GM18508 (cell line): ENCODE measurements around the gene MKNK1.

ENCODE experiments used
- ATAC-seq: cut with Tn5 transposase; IDR thresholded peaks from one replicate; pipeline ENCODE4 v1.9.1; 2021; ENCODE audit warnings: moderate number of reproducible peaks; ENCODE audit not compliant: insufficient read depth, unreplicated experiment

The MKNK1 gene

DNA sequence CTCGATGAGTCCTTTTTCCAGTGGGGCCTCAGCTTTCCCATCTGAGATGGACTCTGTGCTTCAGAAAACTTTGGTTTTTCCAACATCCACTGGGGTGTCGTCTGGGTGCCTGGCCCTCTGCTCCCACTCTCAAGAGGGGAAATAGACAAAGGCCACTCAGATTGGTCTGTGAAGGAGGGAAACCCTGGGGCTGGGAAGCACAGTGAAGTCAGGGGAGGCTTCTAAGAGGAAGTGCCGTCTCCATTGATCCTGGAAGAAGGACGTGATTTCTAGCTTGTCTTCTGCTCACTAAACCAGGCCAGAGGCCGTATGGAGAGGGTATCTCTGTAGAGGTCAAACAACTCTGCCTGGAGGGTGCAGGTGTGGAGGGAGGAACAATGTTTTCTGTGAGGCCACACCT, 57.9 kb downstream of the MKNK1 start:
- no peak for ATAC-seq

DNA sequence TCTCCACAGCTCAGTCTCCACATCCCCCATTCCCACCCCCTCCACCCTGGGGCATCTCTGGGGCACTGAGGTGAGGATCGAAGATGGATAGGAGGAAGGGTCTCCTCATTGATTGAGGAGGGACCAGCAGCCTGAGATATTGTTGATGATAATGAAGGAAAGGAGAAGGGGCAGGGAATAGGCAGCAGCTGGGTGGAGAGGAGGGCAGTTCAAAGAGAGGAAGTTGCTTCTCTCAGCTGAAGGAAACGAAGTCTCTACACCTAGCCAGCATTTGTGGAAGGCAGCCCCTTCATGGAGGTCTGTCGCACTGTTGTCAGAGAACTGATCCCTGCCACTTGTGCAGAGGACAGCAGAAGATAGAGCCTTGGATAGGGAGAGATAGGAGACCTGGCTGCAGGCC, 58.3 kb downstream of the MKNK1 start:
- no peak for ATAC-seq

GRCh38 chr1:46544561-46545240, 59.4 kb downstream of the MKNK1 start:
- ATAC-seq: no peak

GRCh38 chr1:46543761-46544560, 60.1 kb downstream of the MKNK1 start:
- ATAC-seq: no peak

- no peak for ATAC-seq
These were observed 60.7 kb downstream of the MKNK1 start for GRCh38 chr1:46543382-46543760.

- no peak for ATAC-seq
These were observed 64.1 kb downstream of the MKNK1 start for GRCh38 chr1:46539972-46540371.

GRCh38 chr1:46538147-46538546, 65.9 kb downstream of the MKNK1 start:
- no peak for ATAC-seq

- no peak for ATAC-seq
These were observed 66.4 kb downstream of the MKNK1 start for GRCh38 chr1:46537651-46538050.

DNA sequence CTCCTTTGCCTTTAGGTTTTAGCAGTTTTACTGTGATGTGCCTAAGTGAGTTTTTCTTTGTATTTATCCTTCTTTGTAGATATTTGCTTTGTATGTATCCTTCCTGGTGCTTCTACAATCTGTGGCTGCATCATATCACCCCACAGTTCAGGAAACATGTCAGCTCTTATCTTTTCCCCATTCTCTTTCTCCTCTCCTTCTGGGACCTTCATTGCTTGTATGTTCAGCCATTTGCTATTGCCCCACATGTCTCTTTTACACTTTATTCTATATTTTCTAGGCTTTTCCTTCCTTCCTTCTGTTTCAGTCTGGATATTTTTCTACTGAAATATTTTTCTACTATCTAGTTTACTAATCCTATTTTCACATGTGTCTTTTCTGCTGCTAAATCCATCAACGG, 67.5 kb downstream of the MKNK1 start:
- no peak for ATAC-seq

GRCh38 chr1:46535063-46535462, 69.0 kb downstream of the MKNK1 start:
- ATAC-seq: no peak

- ATAC-seq: no peak
These were observed 70.7 kb downstream of the MKNK1 start for GRCh38 chr1:46533179-46533864.

GRCh38 chr1:46532498-46533178, 71.4 kb downstream of the MKNK1 start:
- no peak for ATAC-seq

- no peak for ATAC-seq
These were observed 72.0 kb downstream of the MKNK1 start for GRCh38 chr1:46532095-46532494.

GRCh38 chr1:46530791-46531409, 73.2 kb downstream of the MKNK1 start:
- ATAC-seq: no peak

DNA sequence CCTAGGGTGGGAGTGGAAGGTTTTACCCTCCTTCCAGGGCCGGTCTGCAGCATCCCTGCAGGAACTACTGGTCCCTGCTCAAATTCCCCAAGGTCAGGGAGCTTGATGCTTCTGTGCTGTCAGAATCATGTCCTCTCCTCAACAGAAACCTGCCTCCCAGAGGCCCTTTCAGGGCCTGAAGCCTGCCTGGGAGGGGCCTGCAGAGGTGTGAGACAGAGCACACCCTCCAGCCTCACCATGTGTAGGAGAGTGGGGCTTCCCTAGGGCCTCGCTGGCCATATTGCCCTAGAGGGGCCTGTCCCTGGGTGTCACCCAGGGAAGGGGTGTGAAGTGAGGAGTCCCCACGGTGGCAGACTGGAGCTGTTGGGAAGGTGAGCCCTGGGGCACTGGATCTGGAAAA, 73.8 kb downstream of the MKNK1 start:
- no peak for ATAC-seq

- no peak for ATAC-seq
These were observed 74.9 kb downstream of the MKNK1 start for GRCh38 chr1:46529031-46529630.

DNA sequence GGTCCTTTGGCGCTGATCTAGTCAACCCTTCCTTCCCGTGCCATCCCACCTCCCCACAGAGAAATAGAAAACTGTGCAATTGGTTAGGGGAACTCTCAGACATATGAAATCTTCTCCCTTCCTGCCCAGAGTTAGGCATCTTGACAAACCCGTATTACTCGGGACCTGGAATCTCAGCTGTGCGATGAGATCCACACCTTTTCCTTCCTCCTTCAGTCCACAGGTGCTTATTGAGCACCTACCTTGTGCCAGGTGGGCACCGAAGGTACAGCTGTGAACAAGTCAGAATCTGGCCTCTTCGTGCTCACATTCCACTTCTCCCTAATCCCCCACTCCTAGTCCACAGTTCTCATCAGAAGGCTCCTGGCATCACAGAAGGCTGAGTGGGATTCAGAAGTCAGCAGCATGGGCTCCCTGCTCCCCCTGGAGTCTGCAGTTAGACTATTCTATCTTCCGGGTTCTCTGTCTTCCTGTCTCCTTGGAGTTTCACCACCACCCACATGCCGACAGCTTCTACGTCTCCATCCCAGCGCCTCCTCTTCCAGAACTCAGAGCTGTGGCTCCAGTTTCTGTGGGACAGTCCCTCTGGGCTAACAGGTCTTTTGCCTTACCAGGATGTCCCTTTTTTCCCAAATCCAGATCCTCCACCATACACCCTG, 75.6 kb downstream of the MKNK1 start:
- no peak for ATAC-seq

DNA sequence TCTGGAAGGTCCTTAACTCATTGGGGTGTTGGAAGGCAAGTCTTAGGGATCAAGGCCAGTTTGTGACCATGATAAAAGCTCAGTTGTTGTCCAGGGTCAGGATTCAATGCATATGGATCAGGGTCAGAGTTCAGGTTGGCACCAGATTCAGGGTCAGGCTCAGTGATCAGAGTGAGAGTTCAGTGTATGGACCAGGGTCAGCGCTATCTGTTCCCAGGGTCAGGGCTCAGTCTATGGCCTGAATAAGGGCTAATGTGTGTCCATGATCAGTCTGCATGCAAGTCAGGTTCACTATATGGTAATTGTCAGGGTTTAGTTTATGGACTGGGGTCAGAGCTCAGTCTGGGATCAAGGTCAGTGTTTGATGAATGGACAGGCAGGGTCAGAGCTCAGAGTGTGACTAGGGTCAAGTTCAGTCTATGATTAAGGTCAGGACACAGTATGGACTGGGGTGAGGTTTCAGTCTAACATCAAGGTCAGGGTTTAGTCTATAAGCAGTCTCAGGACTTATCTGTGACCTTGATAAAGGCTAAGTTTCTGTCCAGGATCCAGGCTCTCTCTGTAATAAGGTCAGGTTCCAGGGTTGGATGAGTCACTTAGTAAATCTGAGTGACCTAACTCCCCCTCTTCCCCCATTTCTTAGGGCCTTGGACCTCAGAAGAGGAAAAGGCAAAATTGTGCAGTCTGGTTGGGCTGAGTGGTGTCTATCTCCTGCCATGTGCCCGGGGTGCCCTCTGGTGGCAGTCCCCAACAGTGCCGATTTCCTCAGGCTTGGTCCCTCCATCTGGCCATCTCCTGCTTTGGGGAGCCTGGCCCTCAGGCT, 76.4 kb downstream of the MKNK1 start:
- no peak for ATAC-seq
